NCI-H187 treated with DMSO at 0.1 percent for 48 hours (cell line): Measurements from ENCODE around the gene RAD51B.

Experiments
- DNase-seq: peaks from one replicate; lab custom pipeline; 2025; lab: John Stamatoyannopoulos, UW

Gene RAD51B

GRCh38 chr14:68669603-68670358, 850.2 kb downstream of the RAD51B start:
- DNase-seq, result no peak

- no peak for DNase-seq
Measured at GRCh38 chr14:68670359-68670715, 850.8 kb downstream of the RAD51B start.

- DNase-seq, result no peak
Measured at GRCh38 chr14:68671909-68672308, 852.3 kb downstream of the RAD51B start.

GRCh38 chr14:68672609-68673285, 853.2 kb downstream of the RAD51B start:
- DNase-seq, result no peak

GRCh38 chr14:68673464-68673863, 853.9 kb downstream of the RAD51B start:
- DNase-seq, result no peak

GRCh38 chr14:68674538-68675232, 855.1 kb downstream of the RAD51B start:
- no peak for DNase-seq

- DNase-seq, result no peak
Measured at GRCh38 chr14:68675233-68675577, 855.6 kb downstream of the RAD51B start.

GRCh38 chr14:68676511-68676943, 856.9 kb downstream of the RAD51B start:
- peak; percentile 81 for DNase-seq

- no peak for DNase-seq
Measured at GRCh38 chr14:68677476-68677875, 857.9 kb downstream of the RAD51B start.

GRCh38 chr14:68677901-68678300, 858.3 kb downstream of the RAD51B start:
- no peak for DNase-seq

- no peak for DNase-seq
Measured at GRCh38 chr14:68678471-68678870, 858.9 kb downstream of the RAD51B start.

GRCh38 chr14:68679301-68679700, 859.7 kb downstream of the RAD51B start:
- DNase-seq, result no peak

- DNase-seq, result no peak
Measured at GRCh38 chr14:68679746-68680467, 860.3 kb downstream of the RAD51B start.

- no peak for DNase-seq
Measured at GRCh38 chr14:68680541-68681051, 861.0 kb downstream of the RAD51B start.

GRCh38 chr14:68681256-68682011, 861.9 kb downstream of the RAD51B start:
- DNase-seq, result no peak

- DNase-seq, result no peak
Measured at GRCh38 chr14:68682166-68683103, 862.9 kb downstream of the RAD51B start.

GRCh38 chr14:68683326-68683725, 863.7 kb downstream of the RAD51B start:
- DNase-seq, result no peak

- no peak for DNase-seq
Measured at GRCh38 chr14:68684466-68685418, 865.2 kb downstream of the RAD51B start.
